Lung (tissue), 12 donors: ENCODE results near the gene RALGDS. TPM values are rescaled to one million over a fixed set of nuclear protein-coding genes. Genes with fewer than 3 reads are reported as not detected.
A peak's percentile ranks its signal among the peaks of the same experiment; 100 is the strongest.

Experiments used
- ATAC-seq: fragments of 200-7000 bp; cut with Tn5 transposase; one replicate; pipeline ENCODE4 v1.9.1; 2020; ENCODE audit warnings: moderate number of reproducible peaks; ENCODE audit not compliant: insufficient read depth, low FRiP score
- DNase-seq, 3 donors: peaks; one replicate each; pipeline ENCODE4 v3.0.0-alpha.2; 2013 to 2017
- H3K27ac ChIP-seq, 2 donors: one replicate each; pipeline ENCODE4 v1.5.1; 2013; ENCODE audit warnings: mild to moderate bottlenecking in 2 of 2, moderate library complexity in 2 of 2, control low read depth in 1 of 2, inconsistent platforms in 1 of 2, low read depth in 1 of 2, low read length in 1 of 2
- H3K27me3 ChIP-seq, 3 donors: one replicate each; pipeline ENCODE4 v1.5.1; 2013; ENCODE audit warnings: low read length in 2 of 3; ENCODE audit not compliant: control insufficient read depth in 3 of 3, insufficient read depth in 3 of 3
- H3K36me3 ChIP-seq, 4 donors: one replicate each; pipeline ENCODE4 v1.5.1; 2013; ENCODE audit warnings: low read length in 4 of 4, mild to moderate bottlenecking in 1 of 4, moderate library complexity in 1 of 4; ENCODE audit not compliant: control insufficient read depth in 4 of 4, insufficient read depth in 4 of 4
- H3K4me1 ChIP-seq, 5 donors: one replicate each; pipeline ENCODE4 v1.5.1; 2013; ENCODE audit warnings: low read length in 5 of 5, mild to moderate bottlenecking in 2 of 5, moderate library complexity in 1 of 5; ENCODE audit not compliant: control insufficient read depth in 5 of 5, insufficient read depth in 5 of 5
- H3K4me3 ChIP-seq: one replicate; pipeline ENCODE4 v1.5.1; 2013; ENCODE audit warnings: mild to moderate bottlenecking, control low read depth, moderate library complexity
- H3K9ac ChIP-seq, 2 donors: one replicate each; pipeline ENCODE4 v1.5.1; 2013; ENCODE audit warnings: low read length in 2 of 2, control low read depth in 1 of 2; ENCODE audit not compliant: insufficient read depth in 1 of 2
- H3K9me3 ChIP-seq, 4 donors: one replicate each; pipeline ENCODE4 v1.5.1; 2013; ENCODE audit warnings: low read length in 3 of 4, mild to moderate bottlenecking in 1 of 4, moderate library complexity in 1 of 4; ENCODE audit not compliant: control insufficient read depth in 4 of 4, insufficient read depth in 3 of 4
- WGBS, 2 donors: extraction: QIAGEN DNeasy Blood & Tissue Kit; methylation state at CpG; one replicate each; pipeline ENCODE4 v1.1.7; 2013; 5-methylcytosine and 5-hydroxymethylcytosine counted together
- polyA plus RNA-seq, 2 donors: library from polyadenylated mRNA; stranded (reverse); fragments of 200-250 nt; gene quantifications; one replicate each; pipeline ENCODE4 v1.2.1, GENCODE V29; 2013
- total RNA-seq, 2 donors: library from RNA; depleted of rRNA in 1 of 2; stranded (reverse); fragments of >200 nt in 1 of 2; gene quantifications; one replicate each; pipeline ENCODE4 v1.2.1, GENCODE V29; 2014 to 2021
- TF ChIP-seq, protein P1 (sequence below): IDR thresholded peaks from 2 replicates; pipeline ENCODE4 v1.5.1; 2012; ENCODE audit warnings: mild to moderate bottlenecking; ENCODE audit errors: control extremely low read depth, extremely low read depth
- donor health status: control.
- donor health status: control.
- donor health status: Bipolar disorder and iron deficiency.
- donor health status: healthy.
- donor health status: DM: yes; HTN: yes; CAD: no.

RALGDS gene
- total and polyA plus RNA-seq, 4 donors: 49.5 to 145 (median 60.9) TPM

- WGBS, 2 donors: 89 to 92% methylated on average over 13 of the region's 13 CpGs
- no peak overlapping the region for H3K9ac ChIP-seq
- H3K4me3 ChIP-seq: no peak overlapping the region
- H3K9me3 ChIP-seq: no peaks in the 10 kb centered on the region
- DNase-seq (no peak), ATAC-seq (no peak)
- peaks cover 0 to 29% (median 10%) of the 10 kb centered on the region in 5 donors for H3K4me1 ChIP-seq
- no peaks in the 10 kb centered on the region for H3K27me3 ChIP-seq
- H3K27ac ChIP-seq: peak overlapping the region; percentile 24 to 54
- TF ChIP-seq, protein P1, sequence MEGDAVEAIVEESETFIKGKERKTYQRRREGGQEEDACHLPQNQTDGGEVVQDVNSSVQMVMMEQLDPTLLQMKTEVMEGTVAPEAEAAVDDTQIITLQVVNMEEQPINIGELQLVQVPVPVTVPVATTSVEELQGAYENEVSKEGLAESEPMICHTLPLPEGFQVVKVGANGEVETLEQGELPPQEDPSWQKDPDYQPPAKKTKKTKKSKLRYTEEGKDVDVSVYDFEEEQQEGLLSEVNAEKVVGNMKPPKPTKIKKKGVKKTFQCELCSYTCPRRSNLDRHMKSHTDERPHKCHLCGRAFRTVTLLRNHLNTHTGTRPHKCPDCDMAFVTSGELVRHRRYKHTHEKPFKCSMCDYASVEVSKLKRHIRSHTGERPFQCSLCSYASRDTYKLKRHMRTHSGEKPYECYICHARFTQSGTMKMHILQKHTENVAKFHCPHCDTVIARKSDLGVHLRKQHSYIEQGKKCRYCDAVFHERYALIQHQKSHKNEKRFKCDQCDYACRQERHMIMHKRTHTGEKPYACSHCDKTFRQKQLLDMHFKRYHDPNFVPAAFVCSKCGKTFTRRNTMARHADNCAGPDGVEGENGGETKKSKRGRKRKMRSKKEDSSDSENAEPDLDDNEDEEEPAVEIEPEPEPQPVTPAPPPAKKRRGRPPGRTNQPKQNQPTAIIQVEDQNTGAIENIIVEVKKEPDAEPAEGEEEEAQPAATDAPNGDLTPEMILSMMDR: no peak
- no peaks in the 10 kb centered on the region for H3K36me3 ChIP-seq
Observed at GRCh38 chr9:133143639-133144141, 22.6 kb upstream of the RALGDS start.

DNA sequence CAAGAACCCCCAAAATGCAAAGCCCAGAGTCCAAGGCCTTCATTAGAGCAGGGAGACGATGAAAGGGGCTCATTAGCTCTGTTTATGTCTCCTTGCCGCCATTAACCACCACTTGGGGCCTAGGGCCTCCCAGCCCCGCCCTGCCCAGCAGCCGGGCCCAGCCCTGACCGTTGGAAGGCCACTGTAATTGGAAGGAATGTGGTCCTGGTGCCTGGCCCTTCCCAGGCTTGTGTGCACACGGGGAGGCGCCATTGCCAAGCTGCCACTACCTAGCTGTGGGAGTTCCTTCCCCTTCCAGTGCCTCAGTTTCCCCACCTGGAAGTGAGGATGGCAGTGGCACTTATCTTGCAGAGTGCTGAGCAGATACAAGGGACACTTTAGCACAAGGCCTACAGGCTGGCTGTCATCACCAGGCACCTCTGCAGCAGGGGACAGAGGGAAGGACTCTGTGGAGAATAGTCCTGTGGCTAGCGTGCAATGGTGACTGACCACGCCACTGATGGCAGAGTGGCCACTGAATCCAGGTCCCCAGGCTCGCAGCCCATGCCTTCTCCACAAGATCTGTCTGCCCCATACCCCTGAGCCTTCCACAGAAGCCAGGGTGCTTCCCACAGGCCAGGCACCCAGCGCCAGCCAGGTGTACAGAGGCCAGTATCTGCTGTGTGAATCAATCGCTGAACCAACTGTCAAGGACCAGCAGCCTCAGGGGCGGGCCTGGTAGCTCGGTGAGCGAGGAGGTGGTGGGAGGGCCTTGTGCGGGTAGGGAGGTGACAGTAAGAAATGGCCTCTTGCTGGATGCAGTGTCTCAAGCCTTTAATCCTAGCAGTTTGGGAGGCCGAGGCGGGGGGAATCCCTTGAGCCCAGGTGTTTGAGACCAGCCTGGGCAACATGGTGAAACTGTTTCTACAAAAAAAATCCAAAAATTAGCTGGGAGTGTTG is 21.9 kb upstream of the RALGDS start:
- Histone ChIP-seq H3K27me3 (no peaks in the 10 kb centered on the region), H3K27ac (peak overlapping the region in 1 of 2 donors; percentile 42), H3K9me3 (no peaks in the 10 kb centered on the region), H3K4me1 (peaks cover 0 to 28% (median 10%) of the 10 kb centered on the region in 5 donors), H3K9ac (no peak overlapping the region), H3K4me3 (no peak overlapping the region), H3K36me3 (no peaks in the 10 kb centered on the region)
- DNase-seq (no peak), ATAC-seq (no peak)
- WGBS, 2 donors: 74 to 77% methylated on average over 18 of the region's 18 CpGs
- TF ChIP-seq, protein P1: no peak

DNA sequence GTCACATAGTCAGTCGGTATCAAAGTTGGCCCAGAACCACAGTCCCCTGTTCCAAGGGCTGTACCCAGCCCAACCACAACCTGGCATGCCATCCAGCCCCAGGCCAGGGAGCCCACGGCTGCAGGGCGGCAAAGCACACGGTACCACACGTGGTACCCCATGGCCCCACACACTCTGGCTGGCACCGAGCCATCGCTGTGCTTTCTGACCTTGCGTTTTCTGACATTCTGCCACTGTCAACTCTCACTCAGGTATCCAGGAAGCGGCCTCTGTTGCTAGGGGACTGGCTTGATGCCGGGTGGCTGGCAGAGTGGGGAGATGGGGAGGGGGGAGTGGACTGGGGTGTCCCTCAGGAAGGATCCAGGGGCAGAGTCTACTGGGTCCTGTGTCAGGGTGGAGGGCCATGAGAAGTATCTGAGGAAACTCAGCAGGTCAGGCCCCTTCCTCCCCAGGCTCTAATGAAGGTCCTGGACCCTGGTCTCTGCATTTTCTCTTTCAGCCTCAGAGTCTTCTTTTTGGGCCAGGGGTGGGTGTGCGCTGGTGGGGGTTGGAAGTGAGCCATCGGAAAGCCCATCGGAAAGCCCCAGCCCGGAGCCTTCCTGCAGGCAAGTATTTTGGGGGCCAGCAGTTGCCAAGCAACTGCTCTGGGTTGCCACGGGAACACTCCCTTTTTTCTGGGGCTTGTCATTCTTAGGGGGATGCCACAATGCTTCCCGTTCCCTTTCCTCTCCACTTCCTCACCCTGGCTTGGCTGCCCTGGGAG is 21.0 kb upstream of the RALGDS start:
- ATAC-seq (no peak), DNase-seq (peak; percentile 25 to 38 (median 28))
- H3K4me3 ChIP-seq: no peak overlapping the region
- TF ChIP-seq, protein P1: no peak
- H3K27me3 ChIP-seq: no peaks in the 10 kb centered on the region
- no peaks in the 10 kb centered on the region for H3K36me3 ChIP-seq
- H3K27ac ChIP-seq: peak overlapping the region in 1 of 2 donors; percentile 32
- no peaks in the 10 kb centered on the region for H3K9me3 ChIP-seq
- no peak overlapping the region for H3K9ac ChIP-seq
- H3K4me1 ChIP-seq: peaks cover 0 to 26% (median 8%) of the 10 kb centered on the region in 5 donors
- WGBS, 2 donors: 38 to 39% methylated on average over 16 of the region's 16 CpGs
